GM13976 (cell line): ENCODE measurements around the gene RBMX.

Experiments
- DNase-seq: peaks from one replicate; pipeline ENCODE4 v3.0.0; 2012; ENCODE audit warnings: low spot score
- in situ Hi-C: fragments of 300-500 bp; cut with MboI; formaldehyde crosslinking; loops from one replicate; pipeline ENCODE4 v1.12.0; 2022; ENCODE audit warnings: low sequenced_read_pairs, mixed read lengths, inconsistent platforms; ENCODE audit not compliant: unreplicated experiment
- TF ChIP-seq, protein P1 (sequence below): IDR thresholded peaks from 2 replicates; pipeline ENCODE4 v1.5.1; 2012; ENCODE audit warnings: borderline replicate concordance, mild to moderate bottlenecking; ENCODE audit not compliant: insufficient read depth; ENCODE audit errors: extremely low read depth, missing control alignments, control extremely low read depth

Gene RBMX

DNA sequence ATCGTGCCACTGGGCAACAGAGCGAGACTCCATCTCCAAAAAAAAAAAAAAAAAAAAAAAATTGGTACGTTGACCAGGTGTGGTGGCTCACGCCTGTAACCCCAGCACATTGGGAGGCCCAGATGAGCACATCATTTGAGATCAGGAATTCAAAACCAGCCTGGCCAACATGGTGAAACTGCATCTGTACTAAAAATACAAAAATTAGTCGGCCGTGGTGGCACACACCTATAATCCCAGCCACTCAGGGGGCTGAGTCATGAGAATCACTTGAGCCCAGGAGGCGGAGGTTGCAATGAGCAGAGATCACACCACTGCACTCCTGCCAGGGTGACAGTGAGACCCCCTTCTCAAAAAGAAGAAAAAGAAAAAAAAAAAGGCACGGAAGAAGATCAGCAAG lies 24.5 kb downstream of the RBMX start:
- in situ Hi-C loops: no loop called here
- TF ChIP-seq, protein P1, sequence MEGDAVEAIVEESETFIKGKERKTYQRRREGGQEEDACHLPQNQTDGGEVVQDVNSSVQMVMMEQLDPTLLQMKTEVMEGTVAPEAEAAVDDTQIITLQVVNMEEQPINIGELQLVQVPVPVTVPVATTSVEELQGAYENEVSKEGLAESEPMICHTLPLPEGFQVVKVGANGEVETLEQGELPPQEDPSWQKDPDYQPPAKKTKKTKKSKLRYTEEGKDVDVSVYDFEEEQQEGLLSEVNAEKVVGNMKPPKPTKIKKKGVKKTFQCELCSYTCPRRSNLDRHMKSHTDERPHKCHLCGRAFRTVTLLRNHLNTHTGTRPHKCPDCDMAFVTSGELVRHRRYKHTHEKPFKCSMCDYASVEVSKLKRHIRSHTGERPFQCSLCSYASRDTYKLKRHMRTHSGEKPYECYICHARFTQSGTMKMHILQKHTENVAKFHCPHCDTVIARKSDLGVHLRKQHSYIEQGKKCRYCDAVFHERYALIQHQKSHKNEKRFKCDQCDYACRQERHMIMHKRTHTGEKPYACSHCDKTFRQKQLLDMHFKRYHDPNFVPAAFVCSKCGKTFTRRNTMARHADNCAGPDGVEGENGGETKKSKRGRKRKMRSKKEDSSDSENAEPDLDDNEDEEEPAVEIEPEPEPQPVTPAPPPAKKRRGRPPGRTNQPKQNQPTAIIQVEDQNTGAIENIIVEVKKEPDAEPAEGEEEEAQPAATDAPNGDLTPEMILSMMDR: no peak
- DNase-seq: no peak

DNA sequence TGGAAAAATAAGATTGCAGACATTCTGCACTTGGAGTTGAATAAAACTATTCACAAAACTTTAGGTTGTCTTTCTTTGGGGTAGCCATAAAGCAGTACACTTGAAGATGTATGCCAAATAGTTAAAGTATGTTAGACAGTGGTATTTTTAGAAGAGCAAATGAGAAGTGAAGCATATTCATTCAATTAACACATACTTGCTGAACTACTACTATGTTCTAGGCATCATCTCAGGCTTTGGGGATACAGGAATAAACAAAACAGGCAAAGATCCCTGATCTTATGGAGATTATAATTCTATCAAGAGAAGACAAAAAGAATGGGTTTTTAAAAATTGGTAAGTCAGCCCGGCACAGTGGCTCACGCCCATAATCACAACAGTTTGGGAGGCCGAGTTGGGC lies 29.0 kb downstream of the RBMX start:
- no peak for DNase-seq
- TF ChIP-seq, protein P1: no peak
- in situ Hi-C loops: no loop called here

DNA sequence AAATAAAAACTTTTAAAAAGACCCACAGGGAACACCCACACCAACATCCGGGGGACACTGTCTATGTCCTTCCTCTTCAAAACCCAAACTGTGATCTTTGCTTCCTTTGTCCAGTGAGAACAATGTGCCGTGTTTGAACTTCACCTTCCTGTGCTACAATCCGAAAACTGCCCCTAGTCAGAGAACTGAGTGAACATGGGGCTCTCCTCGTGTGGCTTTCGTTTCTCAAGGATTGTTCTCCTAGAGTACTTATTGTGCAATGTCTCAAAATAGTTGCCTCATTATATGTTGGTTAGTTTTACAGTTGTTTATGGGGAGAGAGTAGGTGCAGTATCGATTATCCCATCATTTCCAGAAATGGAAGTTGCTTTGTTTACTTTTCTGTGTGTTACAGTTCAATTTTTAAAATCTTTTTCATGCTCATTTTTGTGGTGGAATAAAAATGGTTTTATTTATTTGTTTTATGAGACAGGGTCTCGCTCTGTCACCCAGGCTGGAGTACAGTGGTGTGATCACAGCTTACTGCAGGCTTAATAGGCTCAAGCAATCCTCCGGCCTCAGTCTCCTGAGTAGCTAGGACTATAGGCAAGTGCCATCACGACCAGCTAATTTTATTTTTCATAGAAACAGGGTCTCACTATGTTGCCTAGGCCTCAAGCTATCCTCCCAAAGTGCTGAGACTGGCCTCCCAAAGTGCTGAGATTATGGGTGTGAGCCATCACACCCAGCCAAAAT lies 29.9 kb downstream of the RBMX start:
- in situ Hi-C loops: no loop called here
- no peak for DNase-seq

GRCh38 chrX:136849395-136849794 lies 31.1 kb downstream of the RBMX start:
- in situ Hi-C loops: no loop called here
- TF ChIP-seq, protein P1: no peak
- no peak for DNase-seq

More for the DNA sequence above, 29.9 kb downstream of the RBMX start:
- TF ChIP-seq, protein P1: no peak

DNA sequence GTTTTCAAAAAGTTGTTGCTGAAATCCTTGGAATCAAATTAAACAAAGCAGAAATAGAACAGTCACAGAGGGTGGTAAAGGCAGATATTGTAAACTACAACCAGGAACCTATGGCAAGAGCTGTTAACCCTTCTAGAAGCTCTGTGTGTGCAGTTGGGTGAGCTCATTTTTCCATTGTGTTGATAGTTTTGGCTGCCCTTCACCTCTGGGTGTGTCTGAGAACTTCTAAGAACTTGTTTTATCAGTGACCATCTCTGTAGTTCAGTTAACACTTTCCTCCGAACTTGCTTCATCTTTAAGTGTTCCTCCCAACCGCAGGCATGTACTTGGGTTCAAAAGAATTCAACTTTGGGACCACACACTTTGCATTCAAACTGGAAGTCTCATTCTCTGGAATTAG lies 32.7 kb downstream of the RBMX start:
- in situ Hi-C loops: no loop called here
- TF ChIP-seq, protein P1: no peak

DNA sequence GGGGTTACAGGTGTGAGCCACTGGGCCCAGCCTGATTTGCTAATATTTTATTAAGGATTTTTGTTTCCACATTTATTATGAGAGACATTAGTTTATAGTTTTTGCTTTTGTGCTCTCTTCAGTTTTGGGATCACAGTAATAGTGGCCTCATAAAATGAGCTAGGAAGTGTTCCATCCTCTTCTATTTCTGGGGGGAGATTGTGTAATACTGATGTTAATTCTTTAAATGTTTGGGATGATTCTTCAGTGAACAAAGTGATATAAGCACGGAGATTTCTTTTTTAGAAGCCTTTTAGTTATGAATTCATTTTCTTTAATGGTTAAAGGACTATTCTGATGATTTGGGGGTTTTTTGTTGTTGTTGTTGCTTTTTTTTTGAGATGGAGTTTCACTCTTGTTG lies 41.3 kb downstream of the RBMX start:
- TF ChIP-seq, protein P1: no peak
- in situ Hi-C loops: no loop called here
- no peak for DNase-seq

More for the DNA sequence above, 32.7 kb downstream of the RBMX start:
- DNase-seq: no peak
